GM13976 (cell line): ENCODE data around the gene CPVL.

Source experiments
- DNase-seq: peaks from one replicate; pipeline ENCODE4 v3.0.0; 2012; ENCODE audit warnings: low spot score
- CTCF ChIP-seq: IDR thresholded peaks from 2 replicates; pipeline ENCODE4 v1.5.1; 2012; ENCODE audit warnings: borderline replicate concordance, mild to moderate bottlenecking; ENCODE audit not compliant: insufficient read depth; ENCODE audit errors: extremely low read depth, missing control alignments, control extremely low read depth
- in situ Hi-C: fragments of 300-500 bp; cut with MboI; formaldehyde crosslinking; loops from one replicate; pipeline ENCODE4 v1.12.0; 2022; ENCODE audit warnings: low sequenced_read_pairs, mixed read lengths, inconsistent platforms; ENCODE audit not compliant: unreplicated experiment

Gene CPVL

GRCh38 chr7:29053105-29053872 lies 93.0 kb downstream of the CPVL start:
- no peak for TF ChIP-seq CTCF
- in situ Hi-C loops, result no loop called here

GRCh38 chr7:29046978-29047377 lies 99.4 kb downstream of the CPVL start:
- in situ Hi-C loops, result no loop called here
- no peak for TF ChIP-seq CTCF
- no peak for DNase-seq

More at GRCh38 chr7:29053105-29053872, 93.0 kb downstream of the CPVL start:
- no peak for DNase-seq

GRCh38 chr7:29045258-29046086 lies 100.9 kb downstream of the CPVL start:
- in situ Hi-C loops, result no loop called here
- TF ChIP-seq CTCF, result no peak
- DNase-seq, result no peak

GRCh38 chr7:29044554-29044953 lies 101.8 kb downstream of the CPVL start:
- in situ Hi-C loops, result no loop called here
- no peak for TF ChIP-seq CTCF
- DNase-seq, result no peak

GRCh38 chr7:29043576-29043975 lies 102.8 kb downstream of the CPVL start:
- no peak for DNase-seq
- in situ Hi-C loops, result no loop called here
- TF ChIP-seq CTCF, result no peak

GRCh38 chr7:29042824-29043231 lies 103.5 kb downstream of the CPVL start:
- no peak for DNase-seq
- in situ Hi-C loops, result no loop called here
- TF ChIP-seq CTCF, result no peak
